GM12892 (cell line): Measurements from ENCODE around the gene DNER.

Source experiments
- DNase-seq: peaks from one replicate; pipeline ENCODE4 v3.0.0; 2011; ENCODE audit not compliant: insufficient read length
- FAIRE-seq: peaks from 2 replicates; lab custom pipeline; 2011; peaks lifted over from hg19 to GRCh38; lab: Jason Lieb, UNC
- POLR2A ChIP-seq: IDR thresholded peaks from 2 replicates; pipeline ENCODE4 v1.6.1; 2011; ENCODE audit warnings: low read depth, low read length, control low read depth
- POLR2AphosphoS5 ChIP-seq: IDR thresholded peaks from 2 replicates; pipeline ENCODE4 v1.6.1; 2011; ENCODE audit warnings: low read depth, low read length, control low read depth
- TAF1 ChIP-seq: IDR thresholded peaks from 2 replicates; pipeline ENCODE4 v1.6.1; 2011; ENCODE audit warnings: low read depth, mild to moderate bottlenecking, control low read depth, low read length, borderline replicate concordance

DNER gene

DNA sequence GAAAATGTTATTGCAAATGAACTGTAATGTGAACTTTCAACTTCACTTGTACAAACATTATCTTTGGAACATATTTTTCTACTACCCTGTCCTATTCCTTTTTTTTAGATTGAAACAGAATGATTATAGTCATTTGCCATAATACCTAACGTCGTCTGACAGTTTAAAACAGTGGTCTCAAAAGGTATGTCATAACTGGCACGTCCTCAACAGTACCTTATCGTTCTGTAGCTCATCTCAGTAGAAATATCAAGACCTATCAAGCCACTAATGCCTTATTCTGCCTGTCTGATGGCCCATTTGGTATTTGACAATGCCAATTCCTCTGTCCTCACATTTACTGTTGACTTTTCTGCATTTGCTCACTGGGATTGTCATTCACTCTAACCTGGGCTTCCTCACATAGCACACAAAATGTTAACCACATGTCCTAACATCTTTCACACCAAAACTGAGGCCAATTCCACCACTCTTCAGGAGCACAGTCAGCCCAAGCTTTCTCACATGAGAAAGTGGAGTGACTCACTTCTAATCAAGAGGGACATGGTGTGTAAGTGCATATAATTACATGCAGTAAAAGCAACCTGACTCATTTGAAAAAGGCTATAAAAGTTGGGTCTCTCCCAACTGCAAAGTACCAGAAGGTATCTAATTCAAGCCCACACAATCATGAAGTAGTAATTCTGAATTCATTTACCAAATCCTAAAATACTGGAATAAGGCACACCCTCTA is 34.8 kb downstream of the DNER start:
- no peak for TF ChIP-seq POLR2AphosphoS5
- TF ChIP-seq POLR2A = no peak
- TF ChIP-seq TAF1 = no peak
- FAIRE-seq (no peak), DNase-seq (no peak)

DNA sequence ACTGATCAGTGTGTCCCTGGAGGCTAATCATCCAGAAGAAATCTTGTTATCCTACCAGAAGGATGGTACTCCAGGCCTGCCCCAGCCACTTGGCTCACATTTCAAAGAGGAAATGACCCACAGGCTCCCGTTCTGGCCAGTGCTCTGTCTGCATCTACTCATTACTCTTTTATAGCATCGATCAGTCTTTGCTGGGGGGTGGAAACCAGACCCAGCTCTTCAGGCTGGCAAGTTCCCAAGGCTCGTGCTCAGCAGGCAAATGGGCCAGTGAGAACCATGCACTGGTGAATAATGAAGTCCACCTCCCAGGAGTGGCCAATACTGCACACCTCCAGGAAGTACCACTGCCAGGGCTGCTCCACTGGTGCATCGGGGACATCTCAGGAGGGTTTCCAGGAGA is 38.8 kb downstream of the DNER start:
- FAIRE-seq (no peak), DNase-seq (no peak)
- no peak for TF ChIP-seq POLR2AphosphoS5
- TF ChIP-seq TAF1 = no peak
- TF ChIP-seq POLR2A = no peak

DNA sequence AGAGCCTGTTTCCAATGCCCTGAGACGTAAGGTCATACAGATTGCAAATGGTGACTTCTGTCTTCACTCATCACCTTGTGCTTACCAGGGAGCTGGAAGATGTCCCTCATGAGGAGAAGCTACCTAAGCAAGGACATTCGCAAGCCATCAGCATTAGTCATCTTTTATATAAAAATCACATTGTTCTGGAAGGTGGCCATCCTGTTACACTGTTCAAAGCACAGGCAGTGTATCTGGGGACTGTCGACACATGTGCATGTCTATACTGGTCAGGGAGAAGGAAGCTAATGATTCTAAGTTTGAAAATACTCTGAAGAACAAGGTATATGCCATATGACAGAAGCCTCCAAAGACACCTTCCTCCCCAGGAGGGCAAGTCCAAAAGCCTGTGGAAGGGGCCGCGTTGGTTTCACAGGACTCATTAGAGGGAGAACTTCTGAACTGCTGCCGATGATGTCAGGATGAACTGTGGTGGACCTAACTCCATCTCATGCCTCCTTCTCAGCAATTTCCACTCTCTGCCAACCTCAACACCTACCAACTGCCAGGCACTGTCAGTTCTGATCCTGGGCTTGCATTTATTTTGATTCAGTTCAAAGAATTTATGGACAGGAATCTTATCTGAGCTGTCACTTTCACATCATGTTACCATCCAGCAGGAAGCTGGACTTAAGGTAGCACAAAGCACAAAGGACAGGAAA is 39.4 kb downstream of the DNER start:
- DNase-seq (no peak), FAIRE-seq (no peak)
- TF ChIP-seq TAF1 (no peak), POLR2A (no peak)

DNA sequence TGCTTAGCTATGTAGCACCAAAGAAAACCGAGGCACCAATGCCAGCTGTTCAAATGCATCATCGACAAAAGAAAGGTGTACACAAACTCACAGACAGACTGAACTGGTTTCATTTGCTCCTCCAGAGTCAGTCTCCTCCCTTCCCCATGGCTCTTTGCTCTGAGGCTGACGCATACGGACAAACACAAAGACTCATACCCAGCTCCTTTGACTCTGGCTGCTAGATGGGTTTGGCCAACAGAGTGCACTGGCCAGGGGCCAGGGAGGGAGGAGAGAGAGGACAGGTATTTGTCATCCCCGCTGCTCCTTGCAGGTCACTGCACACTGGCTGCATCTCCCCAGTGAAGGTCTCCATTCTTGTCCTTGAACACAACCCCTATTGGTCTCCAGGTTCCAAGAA is 40.7 kb downstream of the DNER start:
- no peak for TF ChIP-seq POLR2AphosphoS5
- TF ChIP-seq POLR2A = no peak
- no peak for TF ChIP-seq TAF1
- DNase-seq = no peak
- no peak for FAIRE-seq

DNA sequence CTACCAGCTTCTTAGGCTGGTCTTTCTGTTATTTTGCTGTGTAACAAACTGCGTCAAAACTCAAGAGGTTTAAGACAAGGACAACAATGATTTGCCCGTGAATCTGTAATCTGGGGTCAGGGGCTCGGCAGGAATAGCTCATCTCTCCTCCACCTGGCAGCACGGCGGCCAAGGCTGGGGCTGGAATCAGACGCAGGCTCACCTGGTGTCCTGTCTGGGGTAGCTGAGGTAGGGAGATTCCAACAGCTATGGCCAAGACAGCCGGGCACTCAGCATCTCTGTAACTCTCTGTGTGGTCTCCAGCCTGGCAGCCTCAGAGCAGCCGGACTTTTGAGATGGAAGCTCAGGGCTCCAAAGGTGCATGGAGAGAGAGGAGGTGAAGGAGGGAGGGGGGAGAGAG is 42.3 kb downstream of the DNER start:
- no peak for DNase-seq
- FAIRE-seq = no peak

DNA sequence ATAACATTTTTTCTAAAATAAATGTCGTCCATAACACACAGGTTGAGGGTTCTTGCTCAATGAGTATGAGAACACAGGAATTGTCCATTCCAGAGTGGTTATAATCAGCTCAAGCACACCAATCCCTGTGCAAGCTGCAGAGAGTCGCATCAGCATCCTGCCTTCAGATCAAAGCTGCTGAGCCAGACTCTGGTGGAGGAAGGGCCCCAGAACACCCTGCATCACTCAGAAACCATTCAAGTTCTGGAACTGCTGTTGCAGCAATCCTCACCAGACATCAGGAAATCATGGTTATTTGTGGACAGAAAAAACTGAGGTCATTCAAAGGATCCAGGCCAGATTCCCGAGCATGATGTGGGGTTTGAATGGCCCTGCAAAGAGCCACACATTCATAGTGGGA is 44.5 kb downstream of the DNER start:
- no peak for TF ChIP-seq POLR2A
- TF ChIP-seq TAF1 = no peak
- TF ChIP-seq POLR2AphosphoS5 = no peak
- DNase-seq (no peak), FAIRE-seq (no peak)

More for the DNA sequence above, 42.3 kb downstream of the DNER start:
- TF ChIP-seq POLR2A (no peak), POLR2AphosphoS5 (no peak)

DNA sequence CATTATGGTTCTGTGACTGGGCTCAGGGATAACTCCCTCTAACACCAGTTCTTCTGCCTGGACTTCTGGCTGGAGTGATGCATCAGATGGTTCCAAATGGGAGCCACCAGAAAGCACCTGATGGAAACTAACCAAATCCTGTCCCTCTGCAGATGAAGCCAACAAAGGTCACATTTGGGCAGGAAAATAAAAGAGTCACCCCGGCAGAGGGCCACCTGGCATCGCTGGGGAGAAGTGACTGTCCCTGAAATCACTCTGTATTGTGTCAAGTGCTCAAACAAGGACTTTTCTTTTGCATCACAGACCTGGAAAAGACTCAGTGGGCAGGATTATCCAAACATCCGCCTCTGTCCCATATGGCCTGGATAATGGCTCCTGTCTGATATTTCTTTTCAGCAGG is 47.5 kb downstream of the DNER start:
- TF ChIP-seq POLR2AphosphoS5 (no peak), TAF1 (no peak), POLR2A (no peak)
- FAIRE-seq (no peak), DNase-seq (no peak)

DNA sequence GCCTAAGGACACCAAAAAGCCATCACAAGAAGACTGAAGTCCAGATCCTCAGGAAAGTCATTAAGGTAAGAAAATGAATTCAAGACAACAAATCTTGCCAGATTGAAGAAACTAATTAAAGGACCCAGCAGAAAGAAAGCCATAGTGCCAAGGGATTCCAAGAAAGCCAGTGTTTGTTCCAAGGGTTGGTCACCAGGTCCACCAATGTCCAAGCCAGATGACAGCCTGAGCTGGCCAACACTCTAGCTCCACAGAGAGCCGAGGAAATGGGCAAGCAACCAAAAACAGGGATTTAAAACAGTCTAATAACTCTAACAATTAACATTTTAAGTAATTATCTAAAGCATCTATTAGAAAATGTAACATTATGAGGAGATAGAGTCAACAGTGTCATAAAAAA is 49.2 kb downstream of the DNER start:
- DNase-seq (no peak), FAIRE-seq (no peak)
- no peak for TF ChIP-seq TAF1

DNA sequence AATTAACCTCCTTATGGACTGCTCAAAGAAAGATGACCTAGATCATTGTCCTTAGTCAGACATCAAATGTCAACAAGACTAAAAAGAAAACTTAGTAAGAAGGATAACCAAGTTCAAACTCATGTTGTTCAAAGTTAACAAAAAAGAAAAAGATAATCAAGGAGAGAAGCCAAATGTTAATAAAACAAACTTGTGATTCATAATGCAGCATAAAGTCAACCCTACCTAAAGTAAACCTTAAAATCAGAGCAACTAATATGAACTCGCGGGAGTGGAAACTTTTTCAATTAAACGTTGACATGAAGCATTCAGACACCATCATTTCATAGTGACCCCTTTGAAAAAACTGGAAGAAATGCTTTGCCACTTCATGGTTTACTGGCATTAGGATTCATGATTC is 52.9 kb downstream of the DNER start:
- no peak for TF ChIP-seq POLR2AphosphoS5
- TF ChIP-seq TAF1 = no peak
- TF ChIP-seq POLR2A = no peak
- no peak for DNase-seq
- FAIRE-seq = no peak

DNA sequence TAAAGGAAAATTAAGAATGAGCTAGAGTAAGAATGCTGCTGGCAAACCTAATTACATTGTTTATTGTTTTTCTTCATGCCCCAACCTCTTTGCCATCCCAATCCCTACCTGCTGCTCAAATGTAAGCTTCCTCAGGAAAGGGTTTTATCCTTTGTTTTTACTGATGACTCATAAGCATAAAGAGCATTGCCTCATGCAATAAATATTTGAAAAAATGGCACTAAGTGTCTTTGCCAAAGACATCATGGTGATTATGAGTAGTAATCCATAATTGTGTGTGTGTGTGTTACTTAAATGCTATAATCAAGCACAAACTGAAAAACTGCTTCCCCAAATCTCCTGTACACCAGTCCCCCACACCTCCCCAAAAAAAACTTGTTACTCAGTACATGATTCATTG is 53.4 kb downstream of the DNER start:
- no peak for FAIRE-seq
- no peak for TF ChIP-seq POLR2A
- TF ChIP-seq TAF1 = no peak
- TF ChIP-seq POLR2AphosphoS5 = no peak
- DNase-seq = no peak

DNA sequence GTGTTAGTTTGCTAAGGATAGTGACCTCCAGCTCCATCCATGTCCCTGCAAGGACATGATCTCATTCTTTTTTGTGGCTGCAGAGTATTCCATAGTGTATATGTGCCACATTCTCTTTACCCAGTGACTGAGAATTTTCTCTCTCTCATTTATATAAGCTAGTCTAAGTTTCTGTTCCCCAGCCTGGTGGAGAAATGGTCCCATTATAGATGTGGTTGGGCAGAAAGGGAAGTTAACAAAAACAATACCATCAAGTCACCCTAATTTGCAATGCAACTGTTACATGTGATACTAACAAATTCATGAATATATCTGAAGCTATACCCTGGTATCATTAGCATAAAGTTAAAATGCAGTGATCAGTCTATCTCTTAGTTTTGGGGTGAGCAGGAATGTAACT is 54.0 kb downstream of the DNER start:
- DNase-seq (no peak), FAIRE-seq (no peak)
- TF ChIP-seq TAF1 (no peak), POLR2AphosphoS5 (no peak), POLR2A (no peak)

DNA sequence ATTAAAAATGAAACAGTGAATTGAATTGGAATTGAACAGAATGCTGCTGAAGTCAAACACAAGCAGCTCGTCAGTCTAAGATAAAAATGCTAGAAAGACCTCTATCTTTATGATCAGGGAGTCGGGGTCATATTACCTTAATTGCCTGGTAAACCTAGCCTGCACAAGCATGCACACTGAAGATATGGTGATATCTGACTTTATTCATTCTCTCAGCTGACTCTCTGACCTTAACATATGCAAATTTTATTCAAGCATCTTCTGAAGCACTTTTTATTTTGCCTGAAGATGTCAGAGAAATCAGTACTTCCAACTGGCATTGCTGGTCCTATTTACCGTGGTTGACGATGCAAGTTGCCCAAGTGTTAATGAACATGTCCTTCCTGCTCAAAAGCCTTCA is 56.4 kb downstream of the DNER start:
- TF ChIP-seq TAF1 (no peak), POLR2AphosphoS5 (no peak), POLR2A (no peak)
- DNase-seq (no peak), FAIRE-seq (no peak)
